Measurements from ENCODE around the gene ACAT1.
"Not testable (repeated sequence)": the region's sequence is repeated elsewhere in the genome, so short reads cannot be mapped to it uniquely, and the experiment has no call there.

ACAT1 gene

GRCh38 chr11:108147150-108147549 lies 25.8 kb downstream of the ACAT1 start:
- no peak for DNase-seq

GRCh38 chr11:108148556-108148955 lies 27.2 kb downstream of the ACAT1 start:
- DNase-seq = no peak

- no peak for DNase-seq
Observed at GRCh38 chr11:108154591-108154990, 33.2 kb downstream of the ACAT1 start.

DNA sequence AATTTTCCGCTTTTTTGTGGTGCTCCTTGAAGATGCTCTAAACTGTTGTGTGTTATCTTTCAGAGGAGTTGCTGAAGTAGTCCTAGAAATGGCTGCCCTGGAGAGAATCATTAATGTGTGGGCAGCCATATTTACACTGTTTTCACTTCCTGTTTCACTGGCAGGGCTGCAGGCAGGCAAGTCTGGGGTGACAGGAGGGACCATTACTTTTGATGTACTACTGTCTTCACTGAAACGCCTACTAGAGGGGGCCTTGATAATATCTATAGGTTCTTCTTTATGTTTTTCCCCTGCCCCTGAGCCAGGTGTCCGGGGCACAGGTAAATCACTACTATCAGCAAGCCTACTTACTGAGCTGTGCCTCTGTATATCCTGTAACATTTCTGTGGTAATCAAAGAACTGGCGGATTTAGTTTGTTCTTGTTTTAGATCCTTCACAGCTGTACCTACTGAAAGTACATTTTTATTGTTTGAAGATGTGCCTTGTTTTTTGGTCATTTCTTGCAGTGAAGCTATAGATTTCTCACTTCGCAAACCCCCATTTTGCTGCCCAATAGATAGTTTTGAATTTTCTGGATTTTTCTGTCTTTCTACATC lies 39.7 kb downstream of the ACAT1 start:
- no peak for DNase-seq

GRCh38 chr11:108162878-108163277 lies 41.5 kb downstream of the ACAT1 start:
- DNase-seq = not testable (repeated sequence)

DNA sequence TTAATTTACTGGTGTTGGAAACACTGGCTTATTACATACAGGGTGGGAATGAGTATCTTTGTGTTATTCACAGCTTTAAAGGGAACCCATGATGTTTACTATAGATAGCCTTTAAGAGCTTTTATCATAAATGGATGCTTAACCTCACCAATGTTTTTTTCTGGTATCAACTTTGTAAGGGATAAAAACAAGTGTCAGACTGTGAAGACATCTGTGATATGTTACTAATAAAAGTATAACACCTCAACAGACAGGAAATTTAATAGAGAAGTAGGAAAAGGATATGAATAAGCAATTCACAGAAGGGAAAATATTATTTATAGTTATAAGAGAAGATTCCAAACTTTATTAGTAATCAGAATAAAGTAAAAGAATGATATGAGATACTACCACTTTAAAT lies 46.3 kb downstream of the ACAT1 start:
- DNase-seq = no peak

DNA sequence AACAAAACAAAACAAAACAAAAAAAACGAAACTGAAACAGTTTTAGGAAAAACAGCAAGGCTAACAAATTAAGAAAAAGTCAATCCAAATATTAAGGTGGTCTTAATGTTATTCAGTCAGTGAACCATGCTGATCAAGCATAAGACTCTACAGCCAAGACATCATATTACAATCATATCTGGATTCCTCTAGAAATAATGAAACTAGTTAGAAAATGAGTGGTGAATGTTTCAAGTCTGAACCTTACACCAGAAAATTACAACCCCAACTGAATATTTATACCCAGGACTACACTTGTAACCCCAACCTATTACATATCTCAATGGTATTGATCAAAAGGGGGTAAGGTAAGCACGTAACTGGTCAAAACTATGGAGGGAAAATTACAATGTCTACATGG lies 48.8 kb downstream of the ACAT1 start:
- no peak for DNase-seq

GRCh38 chr11:108177570-108177969 lies 56.2 kb downstream of the ACAT1 start:
- no peak for DNase-seq

DNA sequence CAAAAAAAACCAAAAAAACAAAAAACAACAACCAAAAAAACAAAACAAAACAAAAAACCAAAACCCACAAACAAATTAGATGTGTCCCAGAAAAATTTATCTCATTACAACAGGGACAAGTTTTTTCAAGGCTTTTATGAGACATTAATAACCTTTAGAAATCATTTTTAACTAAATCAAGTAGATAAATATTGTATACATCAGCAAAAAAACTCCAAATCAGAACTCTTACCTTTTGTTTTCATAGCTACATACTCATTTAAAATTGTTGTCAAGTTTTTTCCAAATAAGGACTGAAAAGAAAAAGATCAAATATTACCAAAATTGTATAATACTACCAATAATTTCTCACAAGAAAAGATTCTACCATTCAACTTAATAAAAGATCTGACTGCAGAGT lies 72.4 kb downstream of the ACAT1 start:
- no peak for DNase-seq

GRCh38 chr11:108196901-108197300 lies 75.5 kb downstream of the ACAT1 start:
- no peak for DNase-seq

Measured in NCI-H1105 treated with DMSO at 0.1 percent for 48 hours (cell line).